ENCODE results near the gene SERPINA7. TPM values are rescaled to one million over a fixed set of nuclear protein-coding genes. Genes with fewer than 3 reads are reported as not detected.
"Not testable (repeated sequence)": the region's sequence is repeated elsewhere in the genome, so short reads cannot be mapped to it uniquely, and the experiment has no call there.

Gene SERPINA7
- total RNA-seq, 1 experiment from 2014 or later, result not detected

- Histone ChIP-seq H3K4me1 (replicated peaks) (no peaks in the 10 kb centered on the region), H3K4me3 (no peak overlapping the region), H3K27me3 (replicated peaks) (no peaks in the 10 kb centered on the region), H3K27ac (no peak overlapping the region), H3K9me3 (replicated peaks) (no peaks in the 10 kb centered on the region), H3K36me3 (no peaks in the 10 kb centered on the region)
- no peak for DNase-seq (ENCODE audit: low read depth in 1 of 2, low spot score in 2 of 2)
Observed at GRCh38 chrX:106005684-106006083, 32.8 kb downstream of the SERPINA7 start.

- H3K4me3 ChIP-seq; H3K9me3 ChIP-seq (replicated peaks); H3K27me3 ChIP-seq (replicated peaks); H3K36me3 ChIP-seq; H3K4me1 ChIP-seq (replicated peaks); DNase-seq (ENCODE audit: low read depth in 1 of 2, low spot score in 2 of 2); H3K27ac ChIP-seq: not testable (repeated sequence)
Observed at GRCh38 chrX:106000609-106001008, 37.9 kb downstream of the SERPINA7 start.

- Histone ChIP-seq H3K4me1 (replicated peaks) (no peaks in the 10 kb centered on the region), H3K36me3 (no peaks in the 10 kb centered on the region), H3K4me3 (no peak overlapping the region), H3K27ac (no peak overlapping the region), H3K27me3 (replicated peaks) (no peaks in the 10 kb centered on the region), H3K9me3 (replicated peaks) (no peaks in the 10 kb centered on the region)
- no peak for DNase-seq (ENCODE audit: low read depth in 1 of 2, low spot score in 2 of 2)
Observed at GRCh38 chrX:106000203-106000602, 38.3 kb downstream of the SERPINA7 start.

- Histone ChIP-seq H3K27ac (no peak overlapping the region), H3K27me3 (replicated peaks) (no peaks in the 10 kb centered on the region), H3K36me3 (no peaks in the 10 kb centered on the region), H3K4me3 (no peak overlapping the region), H3K9me3 (replicated peaks) (no peaks in the 10 kb centered on the region), H3K4me1 (replicated peaks) (no peaks in the 10 kb centered on the region)
- DNase-seq (ENCODE audit: low read depth in 1 of 2, low spot score in 2 of 2), result no peak
Observed at GRCh38 chrX:105999294-105999693, 39.2 kb downstream of the SERPINA7 start.

- not testable (repeated sequence) for H3K9me3 ChIP-seq (replicated peaks); H3K27me3 ChIP-seq (replicated peaks); H3K36me3 ChIP-seq; DNase-seq (ENCODE audit: low read depth in 1 of 2, low spot score in 2 of 2); H3K4me3 ChIP-seq; H3K4me1 ChIP-seq (replicated peaks); H3K27ac ChIP-seq
Observed at GRCh38 chrX:105988487-105988886, 50.0 kb downstream of the SERPINA7 start.

Other genes starting within 250 kb of the SERPINA7 start
- not detected in 2 replicates for gene NRK, start 216.2 kb downstream of the SERPINA7 start, total RNA-seq (2014; rRNA removed; shearing (Covaris generic))
- not detected in 2 replicates for gene PWWP3B, start 129.6 kb upstream of the SERPINA7 start, total RNA-seq (2014; rRNA removed; shearing (Covaris generic))

Data from SJSA1 (cell line).